WTC11 (cell line): ENCODE data around the gene NEDD9. TPM values are rescaled to one million over a fixed set of nuclear protein-coding genes. Genes with fewer than 3 reads are reported as not detected.

Experiments
- ATAC-seq: fragments of 200-7000 bp; cut with Tn5 transposase; 2 replicates; pipeline ENCODE4 v1.10.0; 2021; ENCODE audit warnings: mild to moderate bottlenecking, moderate library complexity
- CTCF ChIA-PET: fragments of 300-600 bp; sonication (Branson Sonifier 250); formaldehyde crosslinking; loops from one replicate; lab custom pipeline; 2021; ENCODE audit warnings: antibody characterized with exemption; lab: Charles Lee
- POLR2A ChIA-PET: fragments of 350-600 bp; sonication (Branson Sonifier 250); formaldehyde crosslinking; loops from one replicate; lab custom pipeline; 2021; ENCODE audit warnings: antibody characterized with exemption; lab: Charles Lee
- DNase-seq: peaks from one replicate; pipeline ENCODE4 v3.0.0; 2021; ENCODE audit warnings: low spot score
- H3K27ac Mint-ChIP-seq: 2 replicates; pipeline ENCODE4 v1.8.0; 2021; ENCODE audit warnings: mixed read lengths
- H3K27me3 Mint-ChIP-seq: 2 replicates; pipeline ENCODE4 v1.8.0; 2021; ENCODE audit warnings: low read depth, mild to moderate bottlenecking, moderate library complexity, mixed read lengths
- H3K36me3 Mint-ChIP-seq: 2 replicates; pipeline ENCODE4 v1.8.0; 2021; ENCODE audit warnings: mixed read lengths
- H3K4me1 Mint-ChIP-seq: 2 replicates; pipeline ENCODE4 v1.8.0; 2022; ENCODE audit warnings: mixed read lengths
- H3K4me3 Mint-ChIP-seq: 2 replicates; pipeline ENCODE4 v1.8.0; 2021; ENCODE audit warnings: mild to moderate bottlenecking, moderate library complexity, mixed read lengths
- H3K9me3 Mint-ChIP-seq: 2 replicates; pipeline ENCODE4 v1.8.0; 2021; ENCODE audit warnings: mixed read lengths
- CREM ChIP-seq: sonication (generic); formaldehyde crosslinking; IDR thresholded peaks from 2 replicates; pipeline ENCODE4 v1.8.1; 2022; ENCODE audit warnings: mild to moderate bottlenecking, missing genetic modification reagents, moderate library complexity
- ELF4 ChIP-seq: sonication (generic); formaldehyde crosslinking; IDR thresholded peaks from 2 replicates; pipeline ENCODE4 v1.8.1; 2022; ENCODE audit warnings: low read depth, mild to moderate bottlenecking, moderate library complexity, missing genetic modification reagents
- ETV6 ChIP-seq: sonication (generic); formaldehyde crosslinking; IDR thresholded peaks from 2 replicates; pipeline ENCODE4 v1.8.1; 2022; ENCODE audit warnings: mild to moderate bottlenecking, missing genetic modification reagents
- FOXJ3 ChIP-seq: sonication (generic); formaldehyde crosslinking; IDR thresholded peaks from 2 replicates; pipeline ENCODE4 v1.9.0; 2021; ENCODE audit warnings: missing genetic modification reagents, mild to moderate bottlenecking, borderline replicate concordance
- KAT7 ChIP-seq: sonication (generic); formaldehyde crosslinking; IDR thresholded peaks from 2 replicates; pipeline ENCODE4 v1.8.1; 2023; ENCODE audit warnings: missing genetic modification reagents, mild to moderate bottlenecking, borderline replicate concordance
- NFATC4 ChIP-seq: fragments of 250-450 bp; sonication (Bioruptor Pico); IDR thresholded peaks from 2 replicates; pipeline ENCODE4 v1.9.0; 2021; ENCODE audit warnings: mild to moderate bottlenecking
- NFYB ChIP-seq: sonication (generic); formaldehyde crosslinking; conservative IDR thresholded peaks from 2 replicates; pipeline ENCODE4 v1.8.0; 2022; ENCODE audit warnings: low read depth, missing genetic modification reagents
- NR3C1 ChIP-seq: sonication (generic); formaldehyde crosslinking; conservative IDR thresholded peaks from 2 replicates; pipeline ENCODE4 v1.8.1; 2023; ENCODE audit warnings: low read depth, mild to moderate bottlenecking, missing genetic modification reagents
- SMAD4 ChIP-seq: sonication (generic); formaldehyde crosslinking; IDR thresholded peaks from 2 replicates; pipeline ENCODE4 v1.8.0; 2022; ENCODE audit warnings: mild to moderate bottlenecking, missing genetic modification reagents
- TEAD4 ChIP-seq: sonication (generic); formaldehyde crosslinking; IDR thresholded peaks from 2 replicates; pipeline ENCODE4 v1.8.0; 2022; ENCODE audit warnings: mild to moderate bottlenecking, missing genetic modification reagents
- ZNF138 ChIP-seq: sonication (generic); formaldehyde crosslinking; conservative IDR thresholded peaks from 2 replicates; pipeline ENCODE4 v1.8.1; 2022; ENCODE audit warnings: mild to moderate bottlenecking, moderate library complexity, missing genetic modification reagents
- ZNF263 ChIP-seq: sonication (generic); formaldehyde crosslinking; IDR thresholded peaks from 2 replicates; pipeline ENCODE4 v1.8.1; 2022; ENCODE audit warnings: low read depth, mild to moderate bottlenecking, moderate library complexity, missing genetic modification reagents
- ZNF416 ChIP-seq: fragments of 250-450 bp; sonication (Bioruptor Pico); IDR thresholded peaks from 2 replicates; pipeline ENCODE4 v1.9.0; 2021; ENCODE audit warnings: mild to moderate bottlenecking, inconsistent platforms
- ZNF671 ChIP-seq: fragments of 250-450 bp; sonication (Bioruptor Pico); IDR thresholded peaks from 2 replicates; pipeline ENCODE4 v1.8.0; 2021; ENCODE audit warnings: mild to moderate bottlenecking
- total RNA-seq: library from RNA; stranded (reverse); gene quantifications from 3 replicates; pipeline ENCODE4 v1.2.3, GENCODE V29; 2021
- TF ChIP-seq, protein P1 (sequence below): sonication (generic); formaldehyde crosslinking; conservative IDR thresholded peaks from 2 replicates; pipeline ENCODE4 v1.8.1; 2022; ENCODE audit warnings: mild to moderate bottlenecking, missing genetic modification reagents
- TF ChIP-seq, protein P2 (sequence below): sonication (generic); formaldehyde crosslinking; IDR thresholded peaks from 2 replicates; pipeline ENCODE4 v1.8.1; 2023; ENCODE audit warnings: mild to moderate bottlenecking, missing genetic modification reagents, borderline replicate concordance
- TF ChIP-seq, protein P3 (sequence below): sonication (generic); formaldehyde crosslinking; IDR thresholded peaks from 2 replicates; pipeline ENCODE4 v1.8.0; 2023; ENCODE audit warnings: missing genetic modification reagents
- TF ChIP-seq, protein P4 (sequence below): sonication (generic); formaldehyde crosslinking; IDR thresholded peaks from 2 replicates; pipeline ENCODE4 v1.8.1; 2022; ENCODE audit warnings: low read depth, missing genetic modification reagents, borderline replicate concordance
- TF ChIP-seq, protein P5 (sequence below): fragments of 250-450 bp; sonication (Bioruptor Pico); IDR thresholded peaks from 2 replicates; pipeline ENCODE4 v1.9.0; 2021; ENCODE audit warnings: mild to moderate bottlenecking
- TF ChIP-seq, protein P6 (sequence below): sonication (generic); formaldehyde crosslinking; IDR thresholded peaks from 2 replicates; pipeline ENCODE4 v1.8.1; 2023; ENCODE audit warnings: mild to moderate bottlenecking, missing genetic modification reagents, moderate library complexity
- TF ChIP-seq, protein P7 (sequence below): sonication (generic); formaldehyde crosslinking; IDR thresholded peaks from 2 replicates; pipeline ENCODE4 v1.8.0; 2022; ENCODE audit warnings: mild to moderate bottlenecking, missing genetic modification reagents
- TF ChIP-seq, protein P8 (sequence below): sonication (generic); formaldehyde crosslinking; IDR thresholded peaks from 2 replicates; pipeline ENCODE4 v1.8.1; 2023; ENCODE audit warnings: mild to moderate bottlenecking, missing genetic modification reagents

NEDD9 gene
- total RNA-seq, 1 experiment from 2014 or later: 9.8 TPM

DNA sequence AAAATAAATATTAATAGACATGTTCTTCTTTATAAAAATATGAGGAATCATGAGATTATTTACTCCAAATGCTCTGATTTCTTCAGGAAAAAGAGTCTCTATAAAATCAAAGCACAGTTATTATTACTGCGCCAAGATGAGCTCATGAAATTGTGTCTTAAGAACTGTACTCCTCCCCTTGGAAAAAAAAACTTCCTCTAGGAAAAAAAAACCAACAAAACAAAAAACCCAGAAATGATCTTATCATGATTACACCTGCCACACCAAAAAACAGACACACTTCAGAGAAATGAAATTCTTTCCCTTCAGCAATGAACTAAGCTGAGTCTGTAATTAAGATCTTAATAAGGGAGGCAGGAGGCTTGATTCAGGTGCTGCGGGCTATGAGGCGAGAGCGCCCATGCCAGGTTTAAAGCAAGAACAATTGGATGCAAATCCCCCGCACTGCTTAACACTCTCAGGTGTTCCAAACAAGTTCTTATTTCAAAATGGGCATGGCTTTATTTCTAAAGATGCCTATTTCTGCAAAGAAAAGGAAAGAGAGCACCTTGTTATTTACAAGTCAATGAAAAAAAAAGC, 9.1 kb downstream of the NEDD9 start:
- CTCF ChIA-PET: interaction anchor here (0.7 kb wide), 1 partner anchor 273 kb away, joined by 3 read pairs; no protein-coding TSS in a partner anchor
- no peak for DNase-seq
- Mint-ChIP-seq H3K36me3 (peaks cover 2% of the 10 kb centered on the region; the same call in 1 of the 2 replicates), H3K4me1 (peaks cover 59% of the 10 kb centered on the region), H3K27me3 (no peaks in the 10 kb centered on the region), H3K27ac (no peak overlapping the region), H3K4me3 (no peak overlapping the region), H3K9me3 (0 out of 2 replicates have a peak, but pooled peaks cover 3% of the 10 kb centered on the region)
- no peak for ATAC-seq
- POLR2A ChIA-PET: no interaction called here
- no peak for TF ChIP-seq ETV6 (CRISPR knock-in tag)
- TF ChIP-seq, protein P1, sequence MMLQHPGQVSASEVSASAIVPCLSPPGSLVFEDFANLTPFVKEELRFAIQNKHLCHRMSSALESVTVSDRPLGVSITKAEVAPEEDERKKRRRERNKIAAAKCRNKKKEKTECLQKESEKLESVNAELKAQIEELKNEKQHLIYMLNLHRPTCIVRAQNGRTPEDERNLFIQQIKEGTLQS (CRISPR knock-in tag): no peak
- TF ChIP-seq, protein P2, sequence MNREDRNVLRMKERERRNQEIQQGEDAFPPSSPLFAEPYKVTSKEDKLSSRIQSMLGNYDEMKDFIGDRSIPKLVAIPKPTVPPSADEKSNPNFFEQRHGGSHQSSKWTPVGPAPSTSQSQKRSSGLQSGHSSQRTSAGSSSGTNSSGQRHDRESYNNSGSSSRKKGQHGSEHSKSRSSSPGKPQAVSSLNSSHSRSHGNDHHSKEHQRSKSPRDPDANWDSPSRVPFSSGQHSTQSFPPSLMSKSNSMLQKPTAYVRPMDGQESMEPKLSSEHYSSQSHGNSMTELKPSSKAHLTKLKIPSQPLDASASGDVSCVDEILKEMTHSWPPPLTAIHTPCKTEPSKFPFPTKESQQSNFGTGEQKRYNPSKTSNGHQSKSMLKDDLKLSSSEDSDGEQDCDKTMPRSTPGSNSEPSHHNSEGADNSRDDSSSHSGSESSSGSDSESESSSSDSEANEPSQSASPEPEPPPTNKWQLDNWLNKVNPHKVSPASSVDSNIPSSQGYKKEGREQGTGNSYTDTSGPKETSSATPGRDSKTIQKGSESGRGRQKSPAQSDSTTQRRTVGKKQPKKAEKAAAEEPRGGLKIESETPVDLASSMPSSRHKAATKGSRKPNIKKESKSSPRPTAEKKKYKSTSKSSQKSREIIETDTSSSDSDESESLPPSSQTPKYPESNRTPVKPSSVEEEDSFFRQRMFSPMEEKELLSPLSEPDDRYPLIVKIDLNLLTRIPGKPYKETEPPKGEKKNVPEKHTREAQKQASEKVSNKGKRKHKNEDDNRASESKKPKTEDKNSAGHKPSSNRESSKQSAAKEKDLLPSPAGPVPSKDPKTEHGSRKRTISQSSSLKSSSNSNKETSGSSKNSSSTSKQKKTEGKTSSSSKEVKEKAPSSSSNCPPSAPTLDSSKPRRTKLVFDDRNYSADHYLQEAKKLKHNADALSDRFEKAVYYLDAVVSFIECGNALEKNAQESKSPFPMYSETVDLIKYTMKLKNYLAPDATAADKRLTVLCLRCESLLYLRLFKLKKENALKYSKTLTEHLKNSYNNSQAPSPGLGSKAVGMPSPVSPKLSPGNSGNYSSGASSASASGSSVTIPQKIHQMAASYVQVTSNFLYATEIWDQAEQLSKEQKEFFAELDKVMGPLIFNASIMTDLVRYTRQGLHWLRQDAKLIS (CRISPR knock-in tag): no peak
- TF ChIP-seq CREM (CRISPR knock-in tag): no peak
- no peak for TF ChIP-seq ZNF671 (CRISPR knock-in tag)
- no peak for TF ChIP-seq ZNF138 (CRISPR knock-in tag)
- TF ChIP-seq NFYB: no peak
- TF ChIP-seq ZNF263 (CRISPR knock-in tag): no peak
- TF ChIP-seq ZNF416 (CRISPR knock-in tag): no peak
- TF ChIP-seq KAT7: no peak
- TF ChIP-seq NFATC4 (CRISPR knock-in tag): no peak

DNA sequence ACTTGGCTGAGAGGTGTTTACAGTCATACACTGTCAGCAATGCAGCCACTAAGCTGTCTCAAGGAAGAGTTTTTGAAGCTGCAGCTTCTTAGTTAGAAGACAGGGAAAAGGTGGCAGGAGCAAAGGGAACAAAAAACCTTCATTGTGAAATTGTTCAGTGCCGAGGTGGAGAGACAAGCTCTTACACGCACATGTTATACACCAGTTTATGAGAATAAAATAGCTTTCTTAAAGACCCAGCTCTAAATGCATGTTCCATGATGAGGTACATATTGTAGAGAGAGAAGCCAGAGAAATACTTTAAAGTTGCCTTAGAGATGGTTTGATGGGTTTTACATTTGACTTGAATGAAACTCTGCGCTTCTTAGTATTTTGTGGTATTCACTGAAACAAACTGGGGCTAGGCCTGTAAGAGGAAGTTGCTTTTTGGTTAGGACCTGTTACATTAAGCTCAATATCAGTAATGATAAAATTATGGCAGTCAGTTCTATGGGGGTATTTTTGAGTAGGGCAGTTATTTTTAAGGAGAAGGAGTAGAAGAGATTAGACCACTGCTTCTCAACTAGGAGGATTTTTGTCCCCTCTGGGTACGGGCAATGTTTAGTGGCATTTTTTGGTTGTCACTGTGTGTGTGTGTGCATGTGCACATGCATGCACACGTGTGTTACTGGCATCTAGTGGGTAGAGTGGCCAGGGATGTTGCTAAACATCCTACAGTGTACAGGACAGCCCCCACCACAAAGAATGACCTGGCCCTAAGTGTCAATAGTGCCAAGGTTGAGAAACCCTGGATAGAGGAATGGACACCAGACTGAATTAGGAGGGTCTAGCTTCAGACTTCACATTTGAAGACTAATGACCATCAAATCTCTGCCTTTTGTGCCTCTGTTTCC, 9.8 kb downstream of the NEDD9 start:
- 0 out of 2 replicates have a peak, but pooled peaks cover 3% of the 10 kb centered on the region for H3K9me3 Mint-ChIP-seq
- no peak overlapping the region for H3K27ac Mint-ChIP-seq
- peaks cover 2% of the 10 kb centered on the region; the same call in 1 of the 2 replicates for H3K36me3 Mint-ChIP-seq
- DNase-seq (no peak), ATAC-seq (no peak)
- ChIA-PET POLR2A (no interaction called here), CTCF (interaction anchor here (0.7 kb wide), 1 partner anchor 274 kb away, joined by 3 read pairs; no protein-coding TSS in a partner anchor)
- no peak for TF ChIP-seq TEAD4 (CRISPR knock-in tag)
- no peak for TF ChIP-seq NR3C1 (CRISPR knock-in tag)
- TF ChIP-seq, protein P3, sequence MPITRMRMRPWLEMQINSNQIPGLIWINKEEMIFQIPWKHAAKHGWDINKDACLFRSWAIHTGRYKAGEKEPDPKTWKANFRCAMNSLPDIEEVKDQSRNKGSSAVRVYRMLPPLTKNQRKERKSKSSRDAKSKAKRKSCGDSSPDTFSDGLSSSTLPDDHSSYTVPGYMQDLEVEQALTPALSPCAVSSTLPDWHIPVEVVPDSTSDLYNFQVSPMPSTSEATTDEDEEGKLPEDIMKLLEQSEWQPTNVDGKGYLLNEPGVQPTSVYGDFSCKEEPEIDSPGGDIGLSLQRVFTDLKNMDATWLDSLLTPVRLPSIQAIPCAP (CRISPR knock-in tag): no peak
- TF ChIP-seq, protein P4, sequence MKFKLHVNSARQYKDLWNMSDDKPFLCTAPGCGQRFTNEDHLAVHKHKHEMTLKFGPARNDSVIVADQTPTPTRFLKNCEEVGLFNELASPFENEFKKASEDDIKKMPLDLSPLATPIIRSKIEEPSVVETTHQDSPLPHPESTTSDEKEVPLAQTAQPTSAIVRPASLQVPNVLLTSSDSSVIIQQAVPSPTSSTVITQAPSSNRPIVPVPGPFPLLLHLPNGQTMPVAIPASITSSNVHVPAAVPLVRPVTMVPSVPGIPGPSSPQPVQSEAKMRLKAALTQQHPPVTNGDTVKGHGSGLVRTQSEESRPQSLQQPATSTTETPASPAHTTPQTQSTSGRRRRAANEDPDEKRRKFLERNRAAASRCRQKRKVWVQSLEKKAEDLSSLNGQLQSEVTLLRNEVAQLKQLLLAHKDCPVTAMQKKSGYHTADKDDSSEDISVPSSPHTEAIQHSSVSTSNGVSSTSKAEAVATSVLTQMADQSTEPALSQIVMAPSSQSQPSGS: no peak
- TF ChIP-seq ELF4: no peak
- TF ChIP-seq, protein P5, sequence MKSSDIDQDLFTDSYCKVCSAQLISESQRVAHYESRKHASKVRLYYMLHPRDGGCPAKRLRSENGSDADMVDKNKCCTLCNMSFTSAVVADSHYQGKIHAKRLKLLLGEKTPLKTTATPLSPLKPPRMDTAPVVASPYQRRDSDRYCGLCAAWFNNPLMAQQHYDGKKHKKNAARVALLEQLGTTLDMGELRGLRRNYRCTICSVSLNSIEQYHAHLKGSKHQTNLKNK (CRISPR knock-in tag): no peak
- TF ChIP-seq, protein P6, sequence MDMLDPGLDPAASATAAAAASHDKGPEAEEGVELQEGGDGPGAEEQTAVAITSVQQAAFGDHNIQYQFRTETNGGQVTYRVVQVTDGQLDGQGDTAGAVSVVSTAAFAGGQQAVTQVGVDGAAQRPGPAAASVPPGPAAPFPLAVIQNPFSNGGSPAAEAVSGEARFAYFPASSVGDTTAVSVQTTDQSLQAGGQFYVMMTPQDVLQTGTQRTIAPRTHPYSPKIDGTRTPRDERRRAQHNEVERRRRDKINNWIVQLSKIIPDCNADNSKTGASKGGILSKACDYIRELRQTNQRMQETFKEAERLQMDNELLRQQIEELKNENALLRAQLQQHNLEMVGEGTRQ (CRISPR knock-in tag): no peak
- TF ChIP-seq, protein P7, sequence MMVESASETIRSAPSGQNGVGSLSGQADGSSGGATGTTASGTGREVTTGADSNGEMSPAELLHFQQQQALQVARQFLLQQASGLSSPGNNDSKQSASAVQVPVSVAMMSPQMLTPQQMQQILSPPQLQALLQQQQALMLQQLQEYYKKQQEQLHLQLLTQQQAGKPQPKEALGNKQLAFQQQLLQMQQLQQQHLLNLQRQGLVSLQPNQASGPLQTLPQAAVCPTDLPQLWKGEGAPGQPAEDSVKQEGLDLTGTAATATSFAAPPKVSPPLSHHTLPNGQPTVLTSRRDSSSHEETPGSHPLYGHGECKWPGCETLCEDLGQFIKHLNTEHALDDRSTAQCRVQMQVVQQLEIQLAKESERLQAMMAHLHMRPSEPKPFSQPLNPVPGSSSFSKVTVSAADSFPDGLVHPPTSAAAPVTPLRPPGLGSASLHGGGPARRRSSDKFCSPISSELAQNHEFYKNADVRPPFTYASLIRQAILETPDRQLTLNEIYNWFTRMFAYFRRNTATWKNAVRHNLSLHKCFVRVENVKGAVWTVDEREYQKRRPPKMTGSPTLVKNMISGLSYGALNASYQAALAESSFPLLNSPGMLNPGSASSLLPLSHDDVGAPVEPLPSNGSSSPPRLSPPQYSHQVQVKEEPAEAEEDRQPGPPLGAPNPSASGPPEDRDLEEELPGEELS (CRISPR knock-in tag): no peak
- TF ChIP-seq, protein P8, sequence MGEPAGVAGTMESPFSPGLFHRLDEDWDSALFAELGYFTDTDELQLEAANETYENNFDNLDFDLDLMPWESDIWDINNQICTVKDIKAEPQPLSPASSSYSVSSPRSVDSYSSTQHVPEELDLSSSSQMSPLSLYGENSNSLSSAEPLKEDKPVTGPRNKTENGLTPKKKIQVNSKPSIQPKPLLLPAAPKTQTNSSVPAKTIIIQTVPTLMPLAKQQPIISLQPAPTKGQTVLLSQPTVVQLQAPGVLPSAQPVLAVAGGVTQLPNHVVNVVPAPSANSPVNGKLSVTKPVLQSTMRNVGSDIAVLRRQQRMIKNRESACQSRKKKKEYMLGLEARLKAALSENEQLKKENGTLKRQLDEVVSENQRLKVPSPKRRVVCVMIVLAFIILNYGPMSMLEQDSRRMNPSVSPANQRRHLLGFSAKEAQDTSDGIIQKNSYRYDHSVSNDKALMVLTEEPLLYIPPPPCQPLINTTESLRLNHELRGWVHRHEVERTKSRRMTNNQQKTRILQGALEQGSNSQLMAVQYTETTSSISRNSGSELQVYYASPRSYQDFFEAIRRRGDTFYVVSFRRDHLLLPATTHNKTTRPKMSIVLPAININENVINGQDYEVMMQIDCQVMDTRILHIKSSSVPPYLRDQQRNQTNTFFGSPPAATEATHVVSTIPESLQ (CRISPR knock-in tag): no peak
- no peak for TF ChIP-seq NFATC4 (CRISPR knock-in tag)
- TF ChIP-seq SMAD4 (CRISPR knock-in tag): no peak
- no peak for TF ChIP-seq FOXJ3 (CRISPR knock-in tag)
- no peaks in the 10 kb centered on the region for H3K27me3 Mint-ChIP-seq
- no peak overlapping the region for H3K4me3 Mint-ChIP-seq
- peaks cover 59% of the 10 kb centered on the region for H3K4me1 Mint-ChIP-seq
